Prostate gland (tissue), 2 donors: ENCODE data around the gene UGCG. TPM values are rescaled to one million over a fixed set of nuclear protein-coding genes. Genes with fewer than 3 reads are reported as not detected.

ENCODE experiments used
- DNase-seq: peaks from one replicate; pipeline ENCODE4 v3.0.0-alpha.2; 2019; ENCODE audit warnings: low spot score
- H3K27ac ChIP-seq, 2 donors: fragments of 200-600 bp; sonication (generic); 2 replicates each; pipeline ENCODE4 v1.5.1; 2017 to 2019
- H3K27me3 ChIP-seq: fragments of 200-600 bp; sonication (generic); replicated peaks from 2 replicates; pipeline ENCODE4 v1.5.1; 2019; ENCODE audit not compliant: insufficient read depth
- H3K36me3 ChIP-seq, 2 donors: fragments of 200-600 bp; sonication (generic); 1 replicate in 1 of 2; 2 replicates in 1 of 2; pipeline versions ENCODE4 v1.5.1 to v1.8.1; 2017 to 2019
- H3K4me1 ChIP-seq: fragments of 200-600 bp; sonication (generic); replicated peaks from 2 replicates; pipeline ENCODE4 v1.5.1; 2019
- H3K4me3 ChIP-seq, 2 donors: fragments of 200-600 bp; sonication (generic); 2 replicates each; pipeline ENCODE4 v1.5.1; 2017 to 2019
- H3K9me3 ChIP-seq: fragments of 200-600 bp; sonication (generic); 2 replicates; pipeline ENCODE4 v1.5.1; 2017
- CTCF ChIP-seq, 4 experiments: fragments of 200-600 bp in 2 of 4; fragments of 450-650 bp in 2 of 4; sonication (generic) in 2 of 4; IDR thresholded peaks; 1 replicate in 3 of 4; 2 replicates in 1 of 4; pipeline ENCODE4 v1.5.1; 2016 to 2019; ENCODE audit warnings: antibody characterized with exemption in 4 of 4, mild to moderate bottlenecking in 2 of 4, moderate library complexity in 2 of 4
- POLR2A ChIP-seq: fragments of 450-650 bp; IDR thresholded peaks from one replicate; pipeline ENCODE4 v1.6.1; 2016; ENCODE audit warnings: antibody characterized with exemption, mild to moderate bottlenecking
- POLR2AphosphoS5 ChIP-seq: sonication (generic); formaldehyde crosslinking; IDR thresholded peaks from one replicate; pipeline ENCODE4 v1.6.1; 2017; ENCODE audit warnings: antibody characterized with exemption
- WGBS: methylation state at CpG from one replicate; pipeline ENCODE4 v1.1.5; 2018; 5-methylcytosine and 5-hydroxymethylcytosine counted together
- intact Hi-C: fragments of 100-400 bp; cut with DNase I; formaldehyde crosslinking; loops from one replicate; pipeline ENCODE4 v1.14.2; 2022
- total RNA-seq, 2 donors: library from RNA; depleted of rRNA; stranded (reverse); fragments of >200 nt; gene quantifications; one replicate each; pipeline ENCODE4 v1.1.0, GENCODE V29; 2016

UGCG gene
- total RNA-seq, 2 donors from 2014 or later = 23.9 to 42.6 TPM

GRCh38 chr9:111928359-111928720 lies 31.7 kb downstream of the UGCG start:
- TF ChIP-seq POLR2A = no peak
- Histone ChIP-seq H3K27me3 (no peaks in the 10 kb centered on the region), H3K4me3 (no peak overlapping the region), H3K27ac (no peak overlapping the region), H3K36me3 (no peaks in the 10 kb centered on the region), H3K9me3 (no peaks in the 10 kb centered on the region), H3K4me1 (no peaks in the 10 kb centered on the region)
- no peak for DNase-seq
- intact Hi-C loops = no loop called here

GRCh38 chr9:111934747-111935146 lies 38.1 kb downstream of the UGCG start:
- Histone ChIP-seq H3K27ac (no peak overlapping the region), H3K9me3 (no peaks in the 10 kb centered on the region), H3K27me3 (no peaks in the 10 kb centered on the region), H3K36me3 (no peaks in the 10 kb centered on the region), H3K4me1 (no peaks in the 10 kb centered on the region), H3K4me3 (no peak overlapping the region)
- 88% methylated on average over 2 of the region's 2 CpGs for WGBS
- no peak for DNase-seq
- intact Hi-C loops = no loop called here
- no peak for TF ChIP-seq CTCF (IDR thresholded peaks at IDR 0.05)
- no peak for TF ChIP-seq POLR2A
- TF ChIP-seq POLR2AphosphoS5 = no peak

GRCh38 chr9:111936391-111936790 lies 39.8 kb downstream of the UGCG start:
- H3K36me3 ChIP-seq = no peaks in the 10 kb centered on the region
- intact Hi-C loops = no loop called here
- 89% methylated on average over 2 of the region's 2 CpGs for WGBS
- DNase-seq = no peak
- H3K27me3 ChIP-seq = no peaks in the 10 kb centered on the region
- H3K4me3 ChIP-seq = no peak overlapping the region
- H3K4me1 ChIP-seq = no peaks in the 10 kb centered on the region
- no peak for TF ChIP-seq CTCF (IDR thresholded peaks at IDR 0.05)
- no peaks in the 10 kb centered on the region for H3K9me3 ChIP-seq
- no peak overlapping the region for H3K27ac ChIP-seq

- DNase-seq = no peak
- 90% methylated on average over 2 of the region's 2 CpGs for WGBS
These were observed 40.7 kb downstream of the UGCG start for GRCh38 chr9:111937301-111937700.

GRCh38 chr9:111937781-111938426 lies 41.3 kb downstream of the UGCG start:
- Histone ChIP-seq H3K36me3 (no peaks in the 10 kb centered on the region), H3K27ac (no peak overlapping the region), H3K4me3 (no peak overlapping the region), H3K9me3 (no peaks in the 10 kb centered on the region), H3K4me1 (no peaks in the 10 kb centered on the region), H3K27me3 (no peaks in the 10 kb centered on the region)
- DNase-seq = no peak
- TF ChIP-seq POLR2AphosphoS5 = no peak
- TF ChIP-seq POLR2A = no peak
- TF ChIP-seq CTCF (IDR thresholded peaks at IDR 0.05) = no peak
- 48% methylated on average over 12 of the region's 12 CpGs for WGBS
- intact Hi-C loops = no loop called here

More at GRCh38 chr9:111937301-111937700, 40.7 kb downstream of the UGCG start:
- Histone ChIP-seq H3K4me1 (no peaks in the 10 kb centered on the region), H3K36me3 (no peaks in the 10 kb centered on the region), H3K27me3 (no peaks in the 10 kb centered on the region), H3K27ac (no peak overlapping the region), H3K9me3 (no peaks in the 10 kb centered on the region), H3K4me3 (no peak overlapping the region)
- no peak for TF ChIP-seq CTCF (IDR thresholded peaks at IDR 0.05)
- TF ChIP-seq POLR2A = no peak
- no peak for TF ChIP-seq POLR2AphosphoS5
- intact Hi-C loops = no loop called here
